Gastroesophageal sphincter (tissue), 3 donors: Measurements from ENCODE around the gene EBLN2.

Experiments
- POLR2A ChIP-seq, 2 donors: fragments of 450-650 bp; IDR thresholded peaks; one replicate each; pipeline ENCODE4 v1.6.1; 2017; ENCODE audit warnings: antibody characterized with exemption in 2 of 2, mild to moderate bottlenecking in 2 of 2, moderate library complexity in 1 of 2
- POLR2AphosphoS5 ChIP-seq: sonication (generic); formaldehyde crosslinking; IDR thresholded peaks from one replicate; pipeline ENCODE4 v1.6.1; 2017; ENCODE audit warnings: antibody characterized with exemption
- TF ChIP-seq, protein P1 (sequence below), 4 experiments: fragments of 200-600 bp in 2 of 4; fragments of 450-650 bp in 2 of 4; sonication (generic) in 1 of 4; IDR thresholded peaks; one replicate each; pipeline ENCODE4 v1.5.1; 2017 to 2019; ENCODE audit warnings: antibody characterized with exemption in 4 of 4, mild to moderate bottlenecking in 2 of 4, moderate library complexity in 2 of 4

DNA sequence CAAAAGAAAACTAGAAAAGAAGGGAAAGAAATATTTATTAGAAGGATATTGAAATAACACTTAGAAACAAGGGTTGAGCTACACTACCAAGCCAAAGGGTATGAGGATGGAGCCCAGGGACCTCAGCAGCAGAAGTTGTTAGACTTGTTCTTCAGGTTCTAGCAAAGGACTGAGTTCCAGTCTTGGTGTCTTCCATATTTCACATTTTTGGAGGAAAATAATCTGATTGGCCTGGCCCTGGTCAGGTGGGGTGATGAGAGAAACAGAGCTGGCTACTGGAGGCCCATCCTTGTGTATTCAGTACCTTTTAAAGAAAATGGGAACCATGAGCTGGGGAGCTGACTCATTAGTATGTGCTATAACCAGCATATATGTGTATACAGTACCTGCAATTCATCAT lies 36.6 kb upstream of the EBLN2 start:
- no peak for TF ChIP-seq POLR2AphosphoS5
- TF ChIP-seq, protein P1, sequence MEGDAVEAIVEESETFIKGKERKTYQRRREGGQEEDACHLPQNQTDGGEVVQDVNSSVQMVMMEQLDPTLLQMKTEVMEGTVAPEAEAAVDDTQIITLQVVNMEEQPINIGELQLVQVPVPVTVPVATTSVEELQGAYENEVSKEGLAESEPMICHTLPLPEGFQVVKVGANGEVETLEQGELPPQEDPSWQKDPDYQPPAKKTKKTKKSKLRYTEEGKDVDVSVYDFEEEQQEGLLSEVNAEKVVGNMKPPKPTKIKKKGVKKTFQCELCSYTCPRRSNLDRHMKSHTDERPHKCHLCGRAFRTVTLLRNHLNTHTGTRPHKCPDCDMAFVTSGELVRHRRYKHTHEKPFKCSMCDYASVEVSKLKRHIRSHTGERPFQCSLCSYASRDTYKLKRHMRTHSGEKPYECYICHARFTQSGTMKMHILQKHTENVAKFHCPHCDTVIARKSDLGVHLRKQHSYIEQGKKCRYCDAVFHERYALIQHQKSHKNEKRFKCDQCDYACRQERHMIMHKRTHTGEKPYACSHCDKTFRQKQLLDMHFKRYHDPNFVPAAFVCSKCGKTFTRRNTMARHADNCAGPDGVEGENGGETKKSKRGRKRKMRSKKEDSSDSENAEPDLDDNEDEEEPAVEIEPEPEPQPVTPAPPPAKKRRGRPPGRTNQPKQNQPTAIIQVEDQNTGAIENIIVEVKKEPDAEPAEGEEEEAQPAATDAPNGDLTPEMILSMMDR (IDR thresholded peaks at IDR 0.05): no peak
- no peak for TF ChIP-seq POLR2A (IDR thresholded peaks at IDR 0.05)
